ENCODE data around the gene CYTH4. TPM values are rescaled to one million over a fixed set of nuclear protein-coding genes. Genes with fewer than 3 reads are reported as not detected.

Gene CYTH4
- total and polyA plus RNA-seq, 2 of the 8 experiments (the other 6 are each of a cell fraction or from before 2014, with no cell fraction given): 0.09 TPM; not detected in 1

- H3K4me1 ChIP-seq (replicated peaks in 1 of 4; ENCODE audit: control insufficient read depth in 3 of 4, insufficient read depth in 4 of 4, low read length in 3 of 4): peaks cover 0 to 10% (median 4%) of the 10 kb centered on the region in 4 experiments; a peak in 5 of 7 replicates
- DNase-seq (ENCODE audit: low read depth in 1 of 2, low spot score in 2 of 2) (no peak), FAIRE-seq (no peak)
- H3K14ac ChIP-seq (ENCODE audit: insufficient read length): no peak overlapping the region
- H3K23me2 ChIP-seq (ENCODE audit: low read depth, low read length): peaks cover 2% of the 10 kb centered on the region; the same call in 1 of the 2 replicates
- H2BK20ac ChIP-seq (ENCODE audit: low read length): no peak overlapping the region
- H3K27me3 ChIP-seq (replicated peaks in 1 of 4; ENCODE audit: control insufficient read depth in 3 of 4, extremely low read depth in 1 of 4, insufficient read depth in 3 of 4, low read length in 3 of 4): no peaks in the 10 kb centered on the region; a peak in 2 of 7 replicates
- H2BK12ac ChIP-seq (ENCODE audit: low read depth, low read length): 0 out of 2 replicates have a peak overlapping the region, but pooled peaks have one; percentile 60
- H3K9me3 ChIP-seq (ENCODE audit: insufficient read depth in 2 of 2, low read depth in 1 of 2, low read length in 1 of 2): no peaks in the 10 kb centered on the region; a peak in 1 of 4 replicates
- H3K4ac ChIP-seq (replicated peaks; ENCODE audit: insufficient read length, low read depth, low read length): no peak overlapping the region
- H3K79me2 ChIP-seq (ENCODE audit: control insufficient read depth in 1 of 2, insufficient read depth in 2 of 2, low read length in 2 of 2): no peaks in the 10 kb centered on the region; a peak in 1 of 4 replicates
- no peak overlapping the region for H3K23ac ChIP-seq (ENCODE audit: insufficient read length)
- H4K8ac ChIP-seq (ENCODE audit: extremely low read depth, insufficient read depth, low read length): no peak overlapping the region
- H3K18ac ChIP-seq (ENCODE audit: extremely low read depth, low read length): no peak overlapping the region
- H2AFZ ChIP-seq (ENCODE audit: low read length): no peak overlapping the region
- no peaks in the 10 kb centered on the region for H3K79me1 ChIP-seq (ENCODE audit: low read depth, low read length)
- H3K27ac ChIP-seq (ENCODE audit: low read depth, low read length): no peak overlapping the region
- H4K91ac ChIP-seq (replicated peaks; ENCODE audit: insufficient read length, low read length): no peak overlapping the region
- CTCF ChIA-PET (ENCODE audit: partially characterized antibody): interaction anchor here (0.9 to 2.2 kb wide), 8 partner anchors 13 to 147 kb away, joined by 3 to 10 read pairs (median 4); no protein-coding TSS in a partner anchor
- WGBS, 2 experiments (ENCODE audit: extremely low coverage in 1 of 2, insufficient coverage in 1 of 2, insufficient read length in 1 of 2, insufficient replicate concordance in 2 of 2, low coverage in 1 of 2, low lambda C conversion rate in 2 of 2, missing lambda C conversion rate in 1 of 2): 88% methylated on average over 22 of the region's 25 CpGs; no CpG with 5 or more reads in 1 of the 2 experiments
- POLR2A ChIA-PET (ENCODE audit: partially characterized antibody): no interaction called here
- H3K4me3 ChIP-seq (ENCODE audit: extremely low read depth in 1 of 4, insufficient read depth in 2 of 4, low read depth in 3 of 4, low read length in 4 of 4): no peak overlapping the region
- H2BK5ac ChIP-seq (ENCODE audit: low read depth, low read length): no peak overlapping the region
- no peak overlapping the region for H3K4me2 ChIP-seq (ENCODE audit: insufficient read depth in 1 of 2, low read depth in 2 of 2, low read length in 2 of 2)
- H2BK15ac ChIP-seq (ENCODE audit: low read length): no peak overlapping the region; the same call in 1 of the 2 replicates
- TF ChIP-seq POLR2AphosphoS5 (IDR thresholded peaks at IDR 0.05; ENCODE audit: low read depth, low read length): no peak
- TF ChIP-seq NANOG (IDR thresholded peaks at IDR 0.05; ENCODE audit: insufficient read depth, low read depth, low read length, poor library complexity, severe bottlenecking): no peak
- no peak for TF ChIP-seq TBP (IDR thresholded peaks at IDR 0.05; ENCODE audit: low read depth, low read length)
- TF ChIP-seq RNF2 (IDR thresholded peaks at IDR 0.05; ENCODE audit: borderline replicate concordance, low read depth, low read length, missing control alignments, poor library complexity, severe bottlenecking): no peak
- TF ChIP-seq RFX5 (IDR thresholded peaks at IDR 0.05; ENCODE audit: borderline replicate concordance, low read depth, low read length): no peak
- TF ChIP-seq CTBP2 (IDR thresholded peaks at IDR 0.05; ENCODE audit: borderline replicate concordance, insufficient read depth, insufficient read length, low read length): no peak
- TF ChIP-seq KDM1A (IDR thresholded peaks at IDR 0.05; ENCODE audit: borderline replicate concordance, low read length): no peak
- no peak for TF ChIP-seq MAX (IDR thresholded peaks at IDR 0.05)
- no peak for TF ChIP-seq HDAC6 (IDR thresholded peaks at IDR 0.05; ENCODE audit: low read depth, low read length)
- H4K5ac ChIP-seq (ENCODE audit: insufficient read length, low read depth, low read length): no peak overlapping the region
- no peak overlapping the region for H2BK120ac ChIP-seq (replicated peaks; ENCODE audit: low read depth, low read length)
- no peak overlapping the region for H3K56ac ChIP-seq (replicated peaks; ENCODE audit: insufficient read length, low read depth, low read length)
- H3K36me3 ChIP-seq (ENCODE audit: control insufficient read depth in 2 of 4, insufficient read depth in 4 of 4, low read length in 3 of 4): no peaks in the 10 kb centered on the region; a peak in 1 of 8 replicates
- H2AK5ac ChIP-seq (ENCODE audit: low read depth, low read length): 0 out of 2 replicates have a peak overlapping the region, but pooled peaks have one; percentile 65
- no peak overlapping the region for H3K9ac ChIP-seq (replicated peaks in 1 of 4; ENCODE audit: extremely low read depth in 1 of 4, low read depth in 3 of 4, low read length in 3 of 4)
- no peaks in the 10 kb centered on the region for H4K20me1 ChIP-seq (replicated peaks in 1 of 2; ENCODE audit: control insufficient read depth in 1 of 2, insufficient read depth in 2 of 2, low read length in 2 of 2)
These were observed 28.7 kb downstream of the CYTH4 start for GRCh38 chr22:37310815-37311595.

Data from H1 (cell line).